ENCODE data around the gene PLEKHG4. TPM values are rescaled to one million over a fixed set of nuclear protein-coding genes. Genes with fewer than 3 reads are reported as not detected.

The PLEKHG4 gene
- total RNA-seq, 1 experiment from 2014 or later: 38.5 TPM

GRCh38 chr16:67255553-67256221, 23.6 kb upstream of the PLEKHG4 start (continued):
- TF ChIP-seq TCF7L2 (IDR thresholded peaks at IDR 0.05; ENCODE audit: borderline replicate concordance, extremely low read depth, insufficient read depth, insufficient read length) (no peak), EZH2phosphoT487 (IDR thresholded peaks at IDR 0.05; ENCODE audit: borderline replicate concordance) (no peak)

GRCh38 chr16:67256701-67257230, 22.6 kb upstream of the PLEKHG4 start:
- Histone ChIP-seq H3K4me1 (ENCODE audit: control insufficient read depth in 1 of 2, insufficient read depth in 2 of 2, low read length in 2 of 2) (no peaks in the 10 kb centered on the region), H3K4me2 (ENCODE audit: low read length) (no peak overlapping the region), H3K9me2 (ENCODE audit: insufficient read depth) (no peaks in the 10 kb centered on the region), H4K20me1 (ENCODE audit: insufficient read depth) (no peaks in the 10 kb centered on the region), H3K36me3 (ENCODE audit: control insufficient read depth in 1 of 2, insufficient read depth in 2 of 2, low read length in 2 of 2) (no peaks in the 10 kb centered on the region; a peak in 1 of 4 replicates), H3K9me3 (ENCODE audit: control insufficient read depth in 1 of 2, insufficient read depth in 1 of 2, low read depth in 1 of 2, low read length in 2 of 2) (no peaks in the 10 kb centered on the region), H3K9ac (ENCODE audit: low read length) (no peak overlapping the region), H3K79me2 (ENCODE audit: insufficient read depth, low read length) (no peaks in the 10 kb centered on the region), H3K27ac (ENCODE audit: low read depth, low read length) (no peak overlapping the region), H3K27me3 (ENCODE audit: insufficient read depth, low read length) (no peaks in the 10 kb centered on the region), H3K4me3 (replicated peaks in 1 of 2; ENCODE audit: low read depth in 1 of 2, low read length in 2 of 2) (no peak overlapping the region), H2AFZ (ENCODE audit: low read depth, low read length, poor library complexity, severe bottlenecking) (no peak overlapping the region)
- ATAC-seq (no peak), DNase-seq (ENCODE audit: low read depth, low spot score) (no peak)
- ChIA-PET POLR2A (no interaction called here), RAD21 (ENCODE audit: low non-redundant PET in 1 of 2, low total read pairs in 2 of 2, uncharacterized antibody in 2 of 2, unreplicated experiment in 2 of 2) (no interaction called here), CTCF (no interaction called here)
- BruUV-seq (replicated peaks): no TSS peak
- TF ChIP-seq CEBPB (IDR thresholded peaks at IDR 0.05; ENCODE audit: low read depth) (no peak), EGR1 (IDR thresholded peaks at IDR 0.05; ENCODE audit: low read depth) (no peak)
- intact Hi-C loops (cut with micrococcal nuclease): no loop called here

GRCh38 chr16:67257486-67258160, 21.7 kb upstream of the PLEKHG4 start:
- TF ChIP-seq TCF7L2 (IDR thresholded peaks at IDR 0.05; ENCODE audit: borderline replicate concordance, extremely low read depth, insufficient read depth, insufficient read length) (no peak), ZFX (IDR thresholded peaks at IDR 0.05) (no peak), EGR1 (IDR thresholded peaks at IDR 0.05; ENCODE audit: low read depth) (no peak), RAD21 (IDR thresholded peaks at IDR 0.05; ENCODE audit: low read depth) (no peak), ZBTB33 (IDR thresholded peaks at IDR 0.05; ENCODE audit: extremely low read depth, insufficient replicate concordance, low read length) (no peak), CEBPB (IDR thresholded peaks at IDR 0.05; ENCODE audit: low read depth) (no peak), FOSL1 (IDR thresholded peaks at IDR 0.05; ENCODE audit: low read depth) (no peak), ATF3 (IDR thresholded peaks at IDR 0.05) (no peak), CTCF (IDR thresholded peaks at IDR 0.05 in 2 of 3, conservative IDR thresholded peaks at IDR 0.05 in 1 of 3; ENCODE audit: borderline replicate concordance in 1 of 3, insufficient read depth in 1 of 3, low read depth in 2 of 3, low read length in 2 of 3) (no peak)
- DNase-seq (ENCODE audit: low read depth, low spot score) (no peak), ATAC-seq (no peak)
- no peaks in the 10 kb centered on the region; a peak in 1 of 4 replicates for H3K36me3 ChIP-seq (ENCODE audit: control insufficient read depth in 1 of 2, insufficient read depth in 2 of 2, low read length in 2 of 2)
- H3K4me1 ChIP-seq (ENCODE audit: control insufficient read depth in 1 of 2, insufficient read depth in 2 of 2, low read length in 2 of 2): no peaks in the 10 kb centered on the region
- no peak overlapping the region for H3K27ac ChIP-seq (ENCODE audit: low read depth, low read length)
- H4K20me1 ChIP-seq (ENCODE audit: insufficient read depth): no peaks in the 10 kb centered on the region
- BruUV-seq (replicated peaks): no TSS peak
- no peak overlapping the region for H3K4me2 ChIP-seq (ENCODE audit: low read length)
- H3K9me3 ChIP-seq (ENCODE audit: control insufficient read depth in 1 of 2, insufficient read depth in 1 of 2, low read depth in 1 of 2, low read length in 2 of 2): no peaks in the 10 kb centered on the region
- H3K9me2 ChIP-seq (ENCODE audit: insufficient read depth): no peaks in the 10 kb centered on the region
- no peaks in the 10 kb centered on the region for H3K27me3 ChIP-seq (ENCODE audit: insufficient read depth, low read length)
- POLR2A ChIA-PET: no interaction called here
- CTCF ChIA-PET: no interaction called here
- H3K4me3 ChIP-seq (replicated peaks in 1 of 2; ENCODE audit: low read depth in 1 of 2, low read length in 2 of 2): no peak overlapping the region
- no peaks in the 10 kb centered on the region for H3K79me2 ChIP-seq (ENCODE audit: insufficient read depth, low read length)
- no peak overlapping the region for H3K9ac ChIP-seq (ENCODE audit: low read length)
- H2AFZ ChIP-seq (ENCODE audit: low read depth, low read length, poor library complexity, severe bottlenecking): no peak overlapping the region
- intact Hi-C loops (cut with micrococcal nuclease): no loop called here
- RAD21 ChIA-PET (ENCODE audit: low non-redundant PET in 1 of 2, low total read pairs in 2 of 2, uncharacterized antibody in 2 of 2, unreplicated experiment in 2 of 2): no interaction called here

All from HCT116 (cell line).